Activated CD8-positive, alpha-beta memory T cell treated with anti-CD3 and anti-CD28 coated beads, Interleukin-2, amount 50 U/mL, for 24 hours (primary cell): Measurements from ENCODE around the gene RTN4R.

ENCODE experiments used
- DNase-seq: peaks from one replicate; pipeline ENCODE4 v3.0.0-alpha.2; 2020; ENCODE audit errors: extremely low read depth

RTN4R gene

DNA sequence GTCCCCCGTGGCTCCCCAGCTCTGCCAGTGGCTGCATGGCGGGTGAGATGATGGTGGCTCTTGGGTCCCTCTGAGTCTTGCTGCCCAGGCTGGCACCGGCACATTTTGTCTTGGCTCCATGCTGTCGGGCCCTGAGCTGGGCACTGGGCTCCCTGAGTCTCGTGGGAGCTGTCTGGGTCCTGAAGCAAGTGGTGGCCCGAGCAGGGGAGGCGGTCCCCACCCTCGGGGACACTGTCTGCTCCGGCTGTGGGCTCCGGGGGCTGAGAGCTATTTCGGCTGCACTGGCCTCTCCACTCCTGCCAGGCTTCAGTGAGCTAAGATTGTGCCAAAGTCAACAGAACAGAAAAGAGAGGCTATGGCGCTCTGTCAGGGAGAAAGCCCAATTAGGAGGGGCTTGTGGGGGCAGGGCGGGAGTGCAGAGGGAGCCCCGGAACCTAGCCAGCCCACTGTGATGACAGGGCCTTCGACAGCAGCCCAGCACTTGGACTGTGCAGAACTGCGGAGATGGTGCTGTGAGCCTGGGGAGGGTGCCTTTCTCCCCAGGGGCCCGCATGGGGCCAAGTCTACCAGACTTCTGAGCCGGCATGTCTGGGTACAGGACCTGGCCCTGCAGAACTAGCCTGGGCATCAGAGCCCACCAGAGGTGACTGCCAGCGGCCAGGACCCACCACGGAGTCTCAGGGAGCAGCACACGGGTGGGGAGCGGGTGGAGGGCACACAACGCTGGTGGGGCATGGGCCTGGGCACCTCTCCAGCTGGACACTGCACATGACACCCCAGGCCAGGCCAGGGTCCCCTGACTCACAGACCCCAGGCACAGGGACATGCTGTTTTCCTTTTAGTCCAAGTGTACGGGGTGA, 38.0 kb downstream of the RTN4R start:
- no peak for DNase-seq

GRCh38 chr22:20228939-20229272, 39.2 kb downstream of the RTN4R start:
- no peak for DNase-seq

- DNase-seq: no peak
These were observed 39.8 kb downstream of the RTN4R start for GRCh38 chr22:20228055-20228938.

- DNase-seq: no peak
These were observed 40.8 kb downstream of the RTN4R start for GRCh38 chr22:20227363-20227762.

DNA sequence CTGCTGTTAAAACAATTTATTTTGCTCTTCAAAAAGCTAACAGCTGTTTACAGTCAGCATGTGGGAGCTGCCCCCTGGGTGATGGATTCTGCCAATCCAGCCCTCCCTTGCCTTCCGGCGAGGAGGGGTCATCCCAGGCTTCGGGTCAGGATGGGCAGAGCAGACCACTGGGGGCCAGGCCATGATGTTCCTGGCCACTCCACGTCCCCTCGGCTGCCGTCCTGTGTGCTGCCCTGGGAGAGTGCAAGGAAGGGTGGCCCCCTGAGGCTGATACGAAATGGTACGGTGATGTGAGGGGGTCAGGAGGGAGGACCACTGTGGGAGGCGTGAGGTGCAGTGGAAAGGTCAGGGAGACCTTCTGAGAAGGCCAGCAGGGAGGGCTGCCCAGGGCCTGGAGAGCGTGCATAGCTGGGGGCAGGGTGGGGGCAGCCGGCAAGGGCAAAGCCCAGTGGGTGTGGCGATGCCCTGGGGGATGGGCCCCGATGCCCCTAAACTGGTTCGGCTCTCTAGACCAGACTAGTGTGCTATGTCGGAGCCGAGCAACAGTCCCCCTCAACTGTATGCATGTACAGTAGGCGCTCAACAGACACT, 41.3 kb downstream of the RTN4R start:
- no peak for DNase-seq

GRCh38 chr22:20226077-20226716, 41.9 kb downstream of the RTN4R start:
- DNase-seq: no peak

GRCh38 chr22:20225693-20225966, 42.5 kb downstream of the RTN4R start:
- no peak for DNase-seq

GRCh38 chr22:20224917-20225692, 43.0 kb downstream of the RTN4R start:
- DNase-seq: no peak

- DNase-seq: no peak
These were observed 43.9 kb downstream of the RTN4R start for GRCh38 chr22:20224256-20224626.

GRCh38 chr22:20223421-20224255, 44.5 kb downstream of the RTN4R start:
- no peak for DNase-seq

- no peak for DNase-seq
These were observed 45.2 kb downstream of the RTN4R start for GRCh38 chr22:20222764-20223420.

DNA sequence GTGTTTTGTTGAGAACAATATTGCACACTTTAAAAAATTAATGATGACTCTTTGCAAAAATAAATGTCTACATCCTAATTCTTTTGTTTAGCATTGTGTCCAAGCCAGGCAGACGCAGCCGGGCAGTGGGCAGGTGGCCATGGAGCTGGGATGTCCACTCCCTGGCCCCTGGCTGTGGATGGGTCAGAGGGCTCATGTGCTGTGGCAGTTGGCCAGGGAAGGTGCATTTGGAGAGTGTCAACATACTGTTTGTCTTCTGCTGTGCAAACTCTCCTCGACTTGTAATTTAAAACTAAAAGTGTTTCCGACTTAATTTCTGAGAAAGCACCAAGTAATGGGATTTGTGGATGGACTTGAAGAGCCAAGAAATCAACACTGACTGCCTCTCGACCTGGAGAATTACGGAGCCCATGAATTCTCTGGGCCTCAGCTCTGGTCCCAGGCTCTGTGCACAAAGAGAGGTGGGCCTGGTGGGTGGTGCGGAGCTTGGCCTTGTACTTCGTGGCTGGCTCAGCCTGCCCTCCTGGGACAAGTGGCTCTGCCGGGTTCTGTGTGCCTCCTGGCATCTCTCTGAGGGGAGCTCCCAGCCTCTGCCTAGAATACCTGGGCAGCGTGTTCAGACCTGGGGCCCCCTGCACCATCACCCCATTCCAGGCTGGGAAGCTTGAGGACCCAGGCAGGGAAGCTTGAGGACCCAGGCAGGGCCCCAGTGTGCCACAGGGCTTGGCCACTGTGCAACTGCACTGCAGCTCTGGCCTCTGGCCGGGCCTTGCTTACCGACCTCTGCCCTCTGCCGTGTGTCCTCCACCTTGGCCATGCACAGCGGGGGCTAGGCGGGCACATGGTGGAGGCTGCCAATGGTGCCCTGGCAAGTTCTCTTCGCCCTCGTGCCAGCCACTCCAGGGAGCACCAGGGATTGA, 46.4 kb downstream of the RTN4R start:
- DNase-seq: no peak

DNA sequence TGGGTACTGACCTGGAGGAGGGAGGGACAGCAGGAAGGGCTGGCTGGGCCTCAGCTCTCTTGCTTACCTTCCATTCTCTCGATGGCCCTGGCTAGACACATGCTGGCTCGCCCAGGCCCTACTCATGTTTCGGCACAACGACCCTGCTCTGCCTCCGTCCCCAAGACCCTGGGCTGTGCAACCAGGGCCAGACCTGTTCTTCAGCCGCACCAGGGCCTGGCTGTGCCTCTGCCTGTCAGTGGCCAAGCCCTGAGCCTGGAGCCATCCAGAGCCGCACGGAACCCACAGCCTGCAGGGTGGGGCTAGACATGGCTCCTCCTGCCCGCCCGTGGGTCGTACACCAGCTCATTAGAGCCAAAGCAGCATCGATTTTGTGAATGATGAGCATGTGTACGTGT, 47.5 kb downstream of the RTN4R start:
- DNase-seq: no peak

DNA sequence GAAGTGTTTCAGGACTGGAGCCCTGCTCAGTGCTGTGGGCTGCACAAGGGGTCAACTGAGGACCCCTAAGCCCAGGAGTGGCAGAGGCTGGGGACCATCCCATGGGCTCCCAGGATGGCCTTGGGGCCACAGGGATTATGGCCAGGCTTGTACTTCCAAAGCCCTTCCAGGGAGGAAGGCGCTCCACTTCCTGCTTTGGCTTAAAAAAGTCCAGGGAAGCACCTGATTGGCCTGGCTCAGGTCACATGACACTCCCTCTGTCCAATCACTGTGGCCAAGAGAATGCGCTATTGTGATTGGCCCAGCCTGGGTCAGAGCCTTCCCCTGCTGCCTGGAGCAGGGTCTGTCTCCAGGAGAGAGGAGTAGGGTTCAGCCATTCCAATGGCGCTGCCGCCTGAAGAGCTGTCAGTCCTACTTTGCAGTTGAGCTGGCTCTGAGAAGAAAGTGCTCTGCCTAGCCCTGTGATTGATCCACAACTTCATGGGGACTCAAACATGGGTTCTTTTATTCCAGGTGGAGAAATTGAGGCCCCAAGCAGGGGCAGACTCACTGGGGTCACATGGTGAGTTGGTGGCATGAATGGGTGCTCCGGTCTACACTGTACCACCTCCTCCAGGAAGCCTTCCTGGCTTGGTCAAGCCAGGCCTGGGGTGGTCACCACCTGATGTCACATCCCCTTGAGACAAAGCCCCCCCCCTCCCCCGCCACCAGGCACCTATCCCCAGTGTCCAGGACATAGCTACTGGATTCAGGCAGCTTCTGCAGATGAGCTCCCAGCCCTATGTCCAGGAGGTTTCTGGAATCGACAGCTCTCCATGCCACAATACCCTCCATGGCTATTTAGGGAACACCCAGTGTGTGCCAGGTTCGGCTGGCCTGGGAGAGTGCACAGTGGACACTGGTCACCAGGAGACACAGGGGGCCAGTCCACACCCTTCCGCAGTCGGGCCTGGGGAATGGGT, 48.2 kb downstream of the RTN4R start:
- DNase-seq: no peak

GRCh38 chr22:20218987-20219386, 49.1 kb downstream of the RTN4R start:
- no peak for DNase-seq

DNA sequence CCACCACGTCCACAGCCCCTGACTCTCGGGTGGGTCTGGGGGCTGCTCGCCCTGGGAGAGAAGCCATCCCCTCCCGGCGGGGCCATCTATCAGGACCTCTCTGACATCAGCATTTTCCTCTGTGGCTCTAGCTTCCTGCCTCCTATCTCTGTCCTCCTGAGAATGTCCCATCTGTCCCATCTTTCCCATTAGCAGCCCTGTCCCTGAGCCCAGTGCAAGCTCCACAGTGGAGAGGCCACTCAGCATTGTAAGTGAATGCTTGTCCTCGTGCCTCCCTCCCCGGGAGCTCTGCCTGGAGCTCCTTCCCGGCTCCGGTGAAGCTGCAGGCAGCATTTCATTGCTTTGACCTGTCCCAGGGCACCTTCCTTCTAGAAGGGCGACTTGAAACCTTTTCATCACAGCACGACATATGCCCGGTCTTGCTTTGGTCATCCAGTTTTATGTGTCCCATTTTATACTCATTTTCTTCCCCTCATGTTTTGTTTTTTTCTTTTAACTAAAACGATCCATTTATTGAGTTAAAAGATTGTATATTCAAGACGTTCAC, 49.7 kb downstream of the RTN4R start:
- DNase-seq: no peak

DNA sequence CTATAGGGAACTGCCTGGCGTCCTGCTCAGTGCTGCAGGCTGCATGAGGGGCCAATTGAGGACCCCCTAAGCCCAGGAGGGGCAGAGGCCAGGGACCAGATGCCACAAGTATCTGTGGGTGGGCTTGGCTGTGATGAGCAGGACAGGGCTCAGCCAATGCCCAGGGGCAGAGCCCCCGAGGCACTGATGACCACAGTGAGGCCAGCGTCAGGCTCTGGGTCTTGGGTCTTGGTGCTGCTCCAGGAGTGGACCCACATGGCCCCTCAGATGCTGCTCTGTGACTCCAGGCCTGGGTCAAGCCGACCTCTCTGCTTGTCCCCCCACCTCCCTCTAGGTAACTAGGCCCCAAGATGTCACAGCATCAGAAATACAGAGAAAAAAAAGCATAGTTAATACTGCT, 50.6 kb downstream of the RTN4R start:
- DNase-seq: no peak
